Measurements from ENCODE around the gene KIRREL3. TPM values are rescaled to one million over a fixed set of nuclear protein-coding genes. Genes with fewer than 3 reads are reported as not detected.

The KIRREL3 gene
- total and polyA plus RNA-seq, 9 of the 15 experiments (the other 6 are each of a cell fraction or from before 2014, with no cell fraction given) = 0.04 to 0.10 TPM; not detected in 7

GRCh38 chr11:126768702-126769101 is 231.9 kb downstream of the KIRREL3 start:
- intact Hi-C loops (cut with micrococcal nuclease) (no loop called here), in situ Hi-C loops (cut with MboI) (no loop called here)
- ChIA-PET POLR2A (no interaction called here), CTCF (ENCODE audit: low intra/inter-chr PET ratio) (no interaction called here)
- Histone ChIP-seq H3K4me2 (ENCODE audit: insufficient read depth, low read length) (no peak overlapping the region), H3K9me3 (replicated peaks; ENCODE audit: control insufficient read depth, insufficient read depth, low read depth, low read length) (no peaks in the 10 kb centered on the region), H3K9me1 (ENCODE audit: control insufficient read depth, insufficient read depth, low read length) (no peaks in the 10 kb centered on the region), H3K9ac (ENCODE audit: insufficient read depth in 1 of 2, low read depth in 2 of 2, low read length in 2 of 2) (no peak overlapping the region), H3K79me2 (ENCODE audit: control insufficient read depth, insufficient read depth, low read length) (no peaks in the 10 kb centered on the region), H3K27ac (ENCODE audit: extremely low read depth, low read depth, low read length) (no peak overlapping the region), H4K20me1 (replicated peaks; ENCODE audit: control insufficient read depth, insufficient read depth, low read length) (no peaks in the 10 kb centered on the region; the same call in none of the 2 replicates), H3K27me3 (ENCODE audit: control insufficient read depth in 2 of 2, insufficient read depth in 2 of 2, low read length in 2 of 2) (peaks cover 0 to 5% of the 10 kb centered on the region in 2 experiments; a peak in 1 of 5 replicates), H2AFZ (ENCODE audit: low read depth, low read length) (no peak overlapping the region), H3K4me3 (no peak overlapping the region), H3K4me1 (replicated peaks in 1 of 2; ENCODE audit: control insufficient read depth in 2 of 2, insufficient read depth in 2 of 2, low read length in 2 of 2) (no peaks in the 10 kb centered on the region), H3K36me3 (ENCODE audit: control insufficient read depth, insufficient read depth, low read length) (no peaks in the 10 kb centered on the region)
- BruUV-seq (replicated peaks) = no TSS peak
- ATAC-seq = no peak
- TF ChIP-seq SIN3A (IDR thresholded peaks at IDR 0.05; ENCODE audit: borderline replicate concordance in 2 of 2, control insufficient read depth in 1 of 2, low read depth in 2 of 2, low read length in 2 of 2) = no peak
- no peak for TF ChIP-seq CBX2 (IDR thresholded peaks at IDR 0.05; ENCODE audit: insufficient read depth, low read length, poor library complexity, severe bottlenecking)
- TF ChIP-seq CBFA2T3 (IDR thresholded peaks at IDR 0.05) = no peak
- TF ChIP-seq C11orf30 (IDR thresholded peaks at IDR 0.05; ENCODE audit: low read depth) = no peak
- no peak for TF ChIP-seq BRF2 (IDR thresholded peaks at IDR 0.05; ENCODE audit: borderline replicate concordance, insufficient read depth, insufficient read length)
- no peak for TF ChIP-seq ILF3 (IDR thresholded peaks at IDR 0.05; ENCODE audit: borderline replicate concordance)
- TF ChIP-seq SRSF3 (IDR thresholded peaks at IDR 0.05; ENCODE audit: insufficient read depth, low read length) = no peak
- no peak for TF ChIP-seq NFYB (IDR thresholded peaks at IDR 0.05; ENCODE audit: extremely low read depth, insufficient read length)
- no peak for TF ChIP-seq ZSCAN29 (IDR thresholded peaks at IDR 0.05)
- no peak for TF ChIP-seq FOXJ3 (CRISPR knock-in tag; IDR thresholded peaks at IDR 0.05)
- no peak for TF ChIP-seq POU5F1 (IDR thresholded peaks at IDR 0.05; ENCODE audit: borderline replicate concordance, low read depth, low read length, partially characterized antibody)
- TF ChIP-seq ESRRB (CRISPR knock-in tag; IDR thresholded peaks at IDR 0.05; ENCODE audit: borderline replicate concordance) = no peak
- no peak for FAIRE-seq
- no peak for DNase-seq (ENCODE audit: extremely low read depth in 1 of 4, low spot score in 3 of 4)
- 0% methylated on average over 10 of the region's 10 CpGs for WGBS (ENCODE audit: insufficient coverage, low coverage, missing lambda C conversion rate)

Data from K562 (cell line).